ENCODE data around the gene NOTCH1. TPM values are rescaled to one million over a fixed set of nuclear protein-coding genes. Genes with fewer than 3 reads are reported as not detected.

NOTCH1 gene
- total RNA-seq, 2 donors from 2014 or later: 29.6 to 65.3 TPM

GRCh38 chr9:136486823-136487620, 58.8 kb downstream of the NOTCH1 start:
- intact Hi-C loops (cut with DNase I): no loop called here
- DNase-seq (no peak), ATAC-seq (no peak)
- WGBS, 2 donors: 91 to 97% methylated on average over 13 to 18 of the region's 18 CpGs
- H3K4me3 ChIP-seq: no peak overlapping the region
- H3K4me1 ChIP-seq: peaks cover 30% of the 10 kb centered on the region
- TF ChIP-seq CTCF (IDR thresholded peaks at IDR 0.05) (no peak), POLR2A (IDR thresholded peaks at IDR 0.05) (no peak)
- H3K27ac ChIP-seq: no peak overlapping the region
- no peaks in the 10 kb centered on the region for H3K9me3 ChIP-seq
- no peaks in the 10 kb centered on the region for H3K27me3 ChIP-seq
- no peaks in the 10 kb centered on the region for H3K36me3 ChIP-seq (replicated peaks in 1 of 2; ENCODE audit: insufficient read depth in 1 of 2, low read depth in 2 of 2)

GRCh38 chr9:136486131-136486530, 59.7 kb downstream of the NOTCH1 start:
- Histone ChIP-seq H3K36me3 (replicated peaks in 1 of 2; ENCODE audit: insufficient read depth in 1 of 2, low read depth in 2 of 2) (no peaks in the 10 kb centered on the region), H3K4me1 (peaks cover 39% of the 10 kb centered on the region), H3K9me3 (no peaks in the 10 kb centered on the region), H3K4me3 (no peak overlapping the region), H3K27me3 (no peaks in the 10 kb centered on the region), H3K27ac (no peak overlapping the region)
- intact Hi-C loops (cut with DNase I): no loop called here
- TF ChIP-seq CTCF (IDR thresholded peaks at IDR 0.05) (no peak), POLR2A (IDR thresholded peaks at IDR 0.05) (no peak)
- DNase-seq (no peak), ATAC-seq (no peak)
- 92 to 97% methylated on average over 7 of the region's 7 CpGs for whole genome bisulfite sequencing, 2 donors

DNA sequence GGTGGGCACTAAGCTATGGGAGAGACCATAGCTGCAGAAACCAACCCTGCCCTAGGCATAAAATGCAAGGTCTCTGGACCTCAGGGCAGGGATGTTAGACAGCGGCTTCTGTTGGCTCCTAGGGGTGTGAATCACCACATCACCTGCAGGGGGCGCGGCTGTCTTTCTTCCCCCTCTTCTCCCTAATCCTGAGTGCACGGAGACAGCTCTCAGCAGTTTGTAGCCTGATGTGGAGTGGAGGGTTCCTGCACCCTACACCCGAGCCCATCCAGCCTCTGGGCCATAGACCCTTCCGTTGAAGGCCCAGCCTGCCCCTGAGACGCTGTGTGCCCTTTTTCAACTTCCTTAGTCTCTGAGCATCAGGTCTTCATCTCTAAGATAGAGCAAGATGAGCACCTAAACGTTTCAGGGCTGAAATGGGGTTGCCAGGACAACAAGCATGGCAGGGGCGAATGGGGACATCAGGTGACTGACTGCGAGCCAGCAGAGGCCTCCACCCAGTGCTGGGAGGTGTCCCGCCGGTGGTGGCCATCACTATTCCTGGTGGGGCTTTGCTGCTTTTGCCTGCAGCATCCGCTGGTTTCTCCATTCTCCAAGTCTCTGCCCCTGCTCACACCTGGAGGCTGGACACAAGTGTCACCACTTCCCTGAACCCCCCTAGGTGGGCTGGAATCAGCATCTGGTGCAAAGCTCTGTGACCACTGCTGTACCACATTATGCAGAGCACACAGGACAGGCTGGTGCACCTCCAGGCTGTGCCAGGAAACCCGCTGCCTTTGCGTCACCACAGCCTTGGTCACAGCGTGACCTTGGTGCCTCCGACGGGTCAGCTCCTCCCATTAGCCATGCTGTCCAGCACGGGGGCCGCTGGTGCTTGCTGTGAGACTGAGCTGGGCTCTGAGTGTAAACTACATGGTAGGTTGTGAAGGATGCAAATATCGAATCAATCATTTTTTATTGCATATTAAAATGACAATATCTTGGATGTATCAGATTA, 60.5 kb downstream of the NOTCH1 start:
- no peaks in the 10 kb centered on the region for H3K27me3 ChIP-seq
- H3K4me3 ChIP-seq: no peak overlapping the region
- DNase-seq: peak; percentile 85 to 89 (median 88)
- peak overlapping the region; percentile 99 to 100 (median 100) for H3K27ac ChIP-seq
- intact Hi-C loops (cut with DNase I): no loop called here
- H3K36me3 ChIP-seq (replicated peaks in 1 of 2; ENCODE audit: insufficient read depth in 1 of 2, low read depth in 2 of 2): no peaks in the 10 kb centered on the region
- peak; percentile 25 for ATAC-seq
- H3K9me3 ChIP-seq: no peaks in the 10 kb centered on the region
- 14 to 30% methylated on average over 21 of the region's 21 CpGs for WGBS, 2 donors
- peaks cover 47% of the 10 kb centered on the region for H3K4me1 ChIP-seq
- TF ChIP-seq CTCF (IDR thresholded peaks at IDR 0.05): peak; percentile 79 to 92 (median 89)
- TF ChIP-seq POLR2A (IDR thresholded peaks at IDR 0.05): no peak

GRCh38 chr9:136484153-136485048, 61.4 kb downstream of the NOTCH1 start:
- Histone ChIP-seq H3K4me1 (peaks cover 55% of the 10 kb centered on the region), H3K4me3 (peak overlapping the region; percentile 30 to 79), H3K36me3 (replicated peaks in 1 of 2; ENCODE audit: insufficient read depth in 1 of 2, low read depth in 2 of 2) (no peaks in the 10 kb centered on the region), H3K27ac (peak overlapping the region; percentile 99 to 100 (median 100)), H3K9me3 (no peaks in the 10 kb centered on the region), H3K27me3 (no peaks in the 10 kb centered on the region)
- intact Hi-C loops (cut with DNase I): no loop called here
- ATAC-seq: no peak
- DNase-seq: peak; percentile 58 to 78 (median 72)
- WGBS, 2 donors: 4 to 10% methylated on average over 9 to 55 of the region's 59 CpGs
- TF ChIP-seq POLR2A (IDR thresholded peaks at IDR 0.05) (peak; percentile 26 to 53 (median 46)), CTCF (IDR thresholded peaks at IDR 0.05) (no peak)

All from body of pancreas (tissue), 4 donors.